HG02973 (cell line): ENCODE results near the gene CRTC2.

Experiments used
- ATAC-seq: cut with Tn5 transposase; IDR thresholded peaks from one replicate; pipeline ENCODE4 v1.9.1; 2021; ENCODE audit warnings: moderate library complexity; ENCODE audit not compliant: unreplicated experiment

The CRTC2 gene

DNA sequence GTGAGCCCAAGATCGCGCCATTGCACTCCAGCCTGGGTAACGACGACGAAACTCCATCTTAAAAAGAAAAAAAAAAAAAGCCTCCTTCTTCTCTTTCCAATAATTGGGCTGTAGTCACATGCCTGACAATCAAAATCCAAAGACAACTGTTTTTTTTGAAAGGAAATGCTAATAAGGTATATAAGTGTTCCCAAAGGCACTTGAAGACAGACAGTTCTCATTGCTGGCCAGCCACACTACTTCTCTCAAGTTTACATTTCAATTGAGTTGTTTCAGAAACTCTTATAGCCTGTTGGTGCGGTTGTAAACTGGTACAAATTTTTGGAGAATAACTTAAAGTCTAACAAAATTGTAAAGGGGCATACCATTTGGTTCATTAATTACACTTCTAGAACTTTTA is 58.9 kb downstream of the CRTC2 start:
- no peak for ATAC-seq
